HEK293T (cell line): Measurements from ENCODE around the gene COL23A1.

Source experiments
- CTCF ChIA-PET: fragments of 350-600 bp; formaldehyde crosslinking; extraction: SDS; loops from one replicate; lab custom pipeline; 2021; ENCODE audit warnings: antibody characterized with exemption, inconsistent platforms; lab: Yijun Ruan, JAX
- POLR2A ChIA-PET: fragments of 350-600 bp; formaldehyde crosslinking; extraction: SDS; loops from one replicate; lab custom pipeline; 2020; ENCODE audit warnings: antibody characterized with exemption, inconsistent platforms; lab: Yijun Ruan, JAX
- DNase-seq: peaks from one replicate; pipeline ENCODE4 v3.0.0; 2012; ENCODE audit warnings: mixed read lengths; ENCODE audit errors: extremely low spot score
- ARNT ChIP-seq: fragments of 450-650 bp; IDR thresholded peaks from 2 replicates; pipeline ENCODE4 v1.6.1; 2017; ENCODE audit warnings: mild to moderate bottlenecking
- BHLHE40 ChIP-seq: fragments of 450-650 bp; IDR thresholded peaks from 2 replicates; pipeline ENCODE4 v1.6.1; 2016; ENCODE audit warnings: mild to moderate bottlenecking, moderate library complexity, borderline replicate concordance
- CTBP1 ChIP-seq: fragments of 450-650 bp; IDR thresholded peaks from 2 replicates; pipeline ENCODE4 v1.6.1; 2016; ENCODE audit warnings: borderline replicate concordance
- ELF4 ChIP-seq: fragments of 450-650 bp; IDR thresholded peaks from 2 replicates; pipeline ENCODE4 v1.6.1; 2017; ENCODE audit warnings: antibody characterized with exemption
- FOXA1 ChIP-seq: fragments of 450-650 bp; IDR thresholded peaks from 2 replicates; pipeline ENCODE4 v1.6.1; 2016; ENCODE audit warnings: mild to moderate bottlenecking
- FOXK2 ChIP-seq: fragments of 450-650 bp; IDR thresholded peaks from 2 replicates; pipeline ENCODE4 v1.6.1; 2016; ENCODE audit warnings: mild to moderate bottlenecking
- FOXM1 ChIP-seq: fragments of 450-650 bp; IDR thresholded peaks from 2 replicates; pipeline ENCODE4 v1.6.1; 2017; ENCODE audit warnings: mild to moderate bottlenecking, borderline replicate concordance
- HDGF ChIP-seq: fragments of 450-650 bp; IDR thresholded peaks from 2 replicates; pipeline ENCODE4 v1.6.1; 2017; ENCODE audit warnings: antibody characterized with exemption, borderline replicate concordance
- L3MBTL2 ChIP-seq: fragments of 450-650 bp; conservative IDR thresholded peaks from 2 replicates; pipeline ENCODE4 v1.6.1; 2016; ENCODE audit warnings: mild to moderate bottlenecking
- LEF1 ChIP-seq: fragments of 450-650 bp; IDR thresholded peaks from 2 replicates; pipeline ENCODE4 v1.6.1; 2017; ENCODE audit warnings: mild to moderate bottlenecking, borderline replicate concordance
- NFRKB ChIP-seq: fragments of 450-650 bp; IDR thresholded peaks from 2 replicates; pipeline ENCODE4 v1.6.1; 2016; ENCODE audit warnings: mild to moderate bottlenecking, moderate library complexity
- SP1 ChIP-seq: fragments of 450-650 bp; IDR thresholded peaks from 2 replicates; pipeline ENCODE4 v1.6.1; 2017
- SUZ12 ChIP-seq: fragments of 450-650 bp; IDR thresholded peaks from 2 replicates; pipeline ENCODE4 v1.6.1; 2016; ENCODE audit warnings: mild to moderate bottlenecking
- TARDBP ChIP-seq: fragments of 450-650 bp; IDR thresholded peaks from 2 replicates; pipeline ENCODE4 v1.6.1; 2016
- ZNF384 ChIP-seq: fragments of 450-650 bp; IDR thresholded peaks from 2 replicates; pipeline ENCODE4 v1.6.1; 2016
- TF ChIP-seq, protein P1 (sequence below): fragments of 450-650 bp; IDR thresholded peaks from 2 replicates; pipeline ENCODE4 v1.6.1; 2016

The COL23A1 gene

DNA sequence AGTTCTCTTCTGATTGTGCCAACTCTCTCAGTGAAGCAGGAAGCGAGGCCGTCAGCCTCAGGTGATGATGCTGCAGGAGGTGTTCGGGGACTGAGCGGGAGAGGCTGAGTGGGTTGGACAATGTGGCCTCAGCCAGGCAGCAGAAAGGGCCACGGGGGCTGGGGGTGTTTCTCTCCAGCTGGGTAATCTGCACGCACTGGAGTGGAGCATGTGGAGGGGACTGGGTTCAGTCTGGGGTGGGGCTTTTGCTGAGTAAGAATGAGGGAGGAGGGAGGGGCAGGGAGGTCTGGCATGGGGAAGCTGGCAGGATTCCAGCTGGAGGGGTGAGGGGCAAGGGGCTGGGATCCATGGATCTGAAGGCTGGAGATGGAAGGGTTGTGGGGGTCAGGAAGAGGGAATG lies 296.8 kb downstream of the COL23A1 start:
- no peak for DNase-seq
- ChIA-PET POLR2A (no interaction called here), CTCF (no interaction called here)
- TF ChIP-seq ARNT (no peak), SP1 (no peak), SUZ12 (no peak), ZNF384 (no peak), FOXM1 (no peak)

DNA sequence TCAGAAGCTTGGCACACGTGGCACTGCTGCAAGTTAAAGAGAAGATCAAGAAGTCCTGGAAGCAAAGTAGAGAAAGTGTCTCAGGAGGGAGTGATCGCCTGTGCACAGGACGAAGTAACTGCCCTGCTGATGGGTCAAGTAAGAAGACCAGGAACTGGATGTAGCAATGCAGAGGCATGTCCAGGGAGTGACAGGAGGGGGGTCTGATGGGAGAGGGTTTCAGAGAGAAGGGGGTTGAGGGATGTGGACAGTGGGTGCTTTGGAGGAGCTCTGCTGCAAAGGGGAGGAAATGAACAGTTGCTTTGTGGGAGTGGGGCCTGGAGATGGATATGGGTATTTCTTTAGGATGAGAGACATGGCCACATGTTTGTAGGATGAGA lies 297.4 kb downstream of the COL23A1 start:
- ChIA-PET CTCF (interaction anchor here (0.6 kb wide), 1 partner anchor 29 kb away, joined by 3 read pairs; no protein-coding TSS in a partner anchor), POLR2A (no interaction called here)
- DNase-seq, result no peak
- no peak for TF ChIP-seq NFRKB
- no peak for TF ChIP-seq L3MBTL2
- no peak for TF ChIP-seq TARDBP
- no peak for TF ChIP-seq FOXA1
- TF ChIP-seq, protein P1, sequence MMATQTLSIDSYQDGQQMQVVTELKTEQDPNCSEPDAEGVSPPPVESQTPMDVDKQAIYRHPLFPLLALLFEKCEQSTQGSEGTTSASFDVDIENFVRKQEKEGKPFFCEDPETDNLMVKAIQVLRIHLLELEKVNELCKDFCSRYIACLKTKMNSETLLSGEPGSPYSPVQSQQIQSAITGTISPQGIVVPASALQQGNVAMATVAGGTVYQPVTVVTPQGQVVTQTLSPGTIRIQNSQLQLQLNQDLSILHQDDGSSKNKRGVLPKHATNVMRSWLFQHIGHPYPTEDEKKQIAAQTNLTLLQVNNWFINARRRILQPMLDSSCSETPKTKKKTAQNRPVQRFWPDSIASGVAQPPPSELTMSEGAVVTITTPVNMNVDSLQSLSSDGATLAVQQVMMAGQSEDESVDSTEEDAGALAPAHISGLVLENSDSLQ, result no peak
- no peak for TF ChIP-seq SUZ12
- TF ChIP-seq FOXK2, result no peak
- TF ChIP-seq ARNT, result no peak
- no peak for TF ChIP-seq ELF4
- TF ChIP-seq SP1, result no peak
- TF ChIP-seq LEF1, result no peak
- TF ChIP-seq ZNF384, result no peak
- TF ChIP-seq FOXM1, result no peak
- no peak for TF ChIP-seq CTBP1
- no peak for TF ChIP-seq HDGF
- no peak for TF ChIP-seq BHLHE40

DNA sequence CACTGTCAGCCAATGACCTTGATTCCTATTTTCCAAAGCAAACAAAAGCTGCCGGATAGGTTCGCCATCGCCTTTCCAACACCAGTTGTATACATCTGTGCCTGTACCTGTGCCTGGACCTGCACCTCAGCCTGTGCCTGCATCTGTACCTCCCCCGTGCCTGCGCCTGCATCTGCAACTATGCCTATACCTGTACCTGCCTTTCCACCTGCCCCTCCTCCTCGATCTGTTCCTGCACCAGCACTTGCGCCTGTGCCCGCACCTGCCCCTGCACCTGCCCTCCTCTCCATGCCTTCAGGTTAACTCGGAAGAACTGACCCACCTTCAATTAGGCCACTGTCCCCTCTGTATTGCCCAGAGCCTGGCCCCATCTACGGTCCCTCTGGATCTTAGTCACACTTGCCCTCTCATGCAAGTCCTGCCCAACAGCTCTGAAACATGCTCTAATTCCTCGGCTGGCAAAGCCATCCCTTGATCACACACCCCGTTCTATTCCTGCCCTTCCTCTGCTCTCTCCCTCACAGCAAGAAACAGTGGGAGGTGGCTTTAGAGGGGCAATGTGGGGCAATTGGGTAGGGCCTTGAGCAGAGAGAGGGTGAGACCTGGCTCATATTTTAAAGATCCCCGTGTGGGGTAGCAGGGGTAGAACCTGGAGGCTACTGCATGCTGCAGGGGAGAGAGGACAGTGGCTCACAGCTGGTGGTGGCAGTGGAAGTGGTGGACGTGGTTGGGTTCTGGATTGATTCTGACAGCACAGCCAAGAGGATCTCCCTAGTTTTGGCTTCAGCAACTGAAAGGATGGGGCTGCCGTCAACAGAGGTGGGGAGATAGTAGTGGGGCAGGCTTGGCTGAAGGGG lies 298.0 kb downstream of the COL23A1 start:
- POLR2A ChIA-PET, result no interaction called here
- TF ChIP-seq LEF1 (no peak), FOXM1 (no peak), ELF4 (no peak), ZNF384 (no peak)
- TF ChIP-seq, protein P1, result no peak
- no peak for DNase-seq
- CTCF ChIA-PET, result interaction anchor here (0.6 kb wide), 1 partner anchor 30 kb away, joined by 3 read pairs; no protein-coding TSS in a partner anchor

DNA sequence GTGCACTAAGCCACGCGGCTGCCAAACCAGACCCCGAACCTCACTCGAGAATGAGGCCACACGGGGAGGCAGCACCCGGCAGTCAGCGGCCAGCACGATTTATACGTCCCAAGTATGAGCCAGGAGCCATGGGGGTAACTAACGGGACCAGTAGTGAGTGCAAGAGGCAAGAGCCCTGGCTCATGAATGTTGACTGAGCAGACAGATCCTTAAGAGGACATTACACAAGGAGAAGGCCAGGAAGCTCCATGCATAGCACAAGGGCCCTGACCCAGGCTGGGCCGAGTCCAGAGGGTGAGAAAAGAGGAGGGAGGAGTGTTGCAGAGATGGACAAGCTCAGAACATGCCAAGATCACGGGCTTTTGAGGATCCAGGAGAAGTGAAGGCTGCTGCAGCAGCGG lies 299.0 kb downstream of the COL23A1 start:
- ChIA-PET CTCF (no interaction called here), POLR2A (no interaction called here)
- no peak for DNase-seq

DNA sequence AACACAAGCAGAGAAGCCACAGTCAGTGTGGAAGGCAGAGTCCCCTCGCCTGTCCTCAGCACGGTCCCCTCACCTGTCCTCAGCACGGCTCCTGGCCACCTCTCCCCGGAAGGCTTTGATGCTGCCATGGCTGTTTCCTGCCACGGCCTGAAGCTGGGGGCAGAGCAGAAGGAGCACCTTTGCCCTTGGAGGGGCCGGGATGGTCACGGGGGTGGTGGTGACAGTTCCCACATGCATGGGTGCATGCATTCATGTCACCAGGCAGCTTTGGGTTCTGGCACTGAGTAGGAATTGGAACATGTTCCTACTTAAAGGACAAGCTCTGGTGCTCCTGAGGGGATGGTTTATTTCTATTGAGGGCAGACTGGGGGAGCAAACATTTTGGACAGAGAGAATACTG lies 299.8 kb downstream of the COL23A1 start:
- CTCF ChIA-PET, result interaction anchor here (0.6 kb wide), 1 partner anchor 240 kb away, joined by 4 read pairs; no protein-coding TSS in a partner anchor
- DNase-seq, result no peak
- POLR2A ChIA-PET, result no interaction called here
- TF ChIP-seq, protein P1, result no peak
- TF ChIP-seq NFRKB, result no peak
- TF ChIP-seq ARNT, result no peak
- TF ChIP-seq SUZ12, result no peak
- no peak for TF ChIP-seq FOXK2
- TF ChIP-seq FOXA1, result no peak

More for the DNA sequence above, 299.0 kb downstream of the COL23A1 start:
- TF ChIP-seq TARDBP (no peak), CTBP1 (no peak), ZNF384 (no peak), FOXM1 (no peak), SP1 (no peak), ELF4 (no peak), FOXK2 (no peak), NFRKB (no peak), SUZ12 (no peak), HDGF (no peak)
- TF ChIP-seq, protein P1, result no peak

DNA sequence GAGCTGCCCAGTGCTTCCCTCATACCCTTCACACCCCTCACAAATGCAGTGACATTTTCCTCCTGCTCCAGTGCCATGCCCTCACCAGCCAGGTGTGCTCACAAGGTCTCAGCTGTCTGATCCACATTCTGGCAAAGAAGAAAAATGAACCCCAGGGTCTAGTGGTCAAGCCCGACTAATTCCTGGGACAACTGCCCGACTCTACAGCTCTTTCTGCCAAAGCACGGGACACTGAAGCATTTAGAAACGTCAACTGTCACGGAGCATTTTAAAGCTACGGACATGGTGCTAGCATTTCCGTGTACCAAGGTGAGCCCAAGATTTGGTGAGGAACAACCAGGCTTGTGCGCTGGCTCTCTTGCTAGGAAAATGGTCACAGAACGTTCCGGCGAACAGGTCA lies 300.8 kb downstream of the COL23A1 start:
- ChIA-PET CTCF (no interaction called here), POLR2A (no interaction called here)
- no peak for DNase-seq
- TF ChIP-seq HDGF (no peak), SP1 (no peak), FOXA1 (no peak)
